Breast epithelium (tissue), 3 donors: ENCODE measurements around the gene HDAC9.

Source experiments
- CTCF ChIP-seq, 3 donors: fragments of 450-650 bp; IDR thresholded peaks; one replicate each; pipeline ENCODE4 v1.5.1; 2016 to 2017; ENCODE audit warnings: antibody characterized with exemption in 3 of 3, mild to moderate bottlenecking in 3 of 3, moderate library complexity in 3 of 3
- POLR2A ChIP-seq: fragments of 450-650 bp; IDR thresholded peaks from one replicate; pipeline ENCODE4 v1.6.1; 2016; ENCODE audit warnings: antibody characterized with exemption, mild to moderate bottlenecking, moderate library complexity
- POLR2AphosphoS5 ChIP-seq, 3 donors: sonication (generic); formaldehyde crosslinking; IDR thresholded peaks; one replicate each; pipeline ENCODE4 v1.6.1; 2017; ENCODE audit warnings: antibody characterized with exemption in 3 of 3

GRCh38 chr7:18778594-18778993 is 283.0 kb downstream of the HDAC9 start:
- TF ChIP-seq POLR2A: no peak
- TF ChIP-seq CTCF (IDR thresholded peaks at IDR 0.05): no peak
- TF ChIP-seq POLR2AphosphoS5 (IDR thresholded peaks at IDR 0.05): no peak
